ENCODE data around the gene SPATA9.

- TF ChIP-seq RAD21 (IDR thresholded peaks at IDR 0.05; ENCODE audit: low read length) (no peak), TAF1 (IDR thresholded peaks at IDR 0.05; ENCODE audit: borderline replicate concordance, low read depth, low read length) (no peak), FOXJ3 (CRISPR knock-in tag; IDR thresholded peaks at IDR 0.05) (no peak), CTCF (IDR thresholded peaks at IDR 0.05) (no peak), CHD2 (IDR thresholded peaks at IDR 0.05; ENCODE audit: low read length, partially characterized antibody) (no peak), GABPA (IDR thresholded peaks at IDR 0.05; ENCODE audit: low read depth) (no peak), RFX5 (IDR thresholded peaks at IDR 0.05; ENCODE audit: low read length) (no peak)
- TF ChIP-seq, protein P1, sequence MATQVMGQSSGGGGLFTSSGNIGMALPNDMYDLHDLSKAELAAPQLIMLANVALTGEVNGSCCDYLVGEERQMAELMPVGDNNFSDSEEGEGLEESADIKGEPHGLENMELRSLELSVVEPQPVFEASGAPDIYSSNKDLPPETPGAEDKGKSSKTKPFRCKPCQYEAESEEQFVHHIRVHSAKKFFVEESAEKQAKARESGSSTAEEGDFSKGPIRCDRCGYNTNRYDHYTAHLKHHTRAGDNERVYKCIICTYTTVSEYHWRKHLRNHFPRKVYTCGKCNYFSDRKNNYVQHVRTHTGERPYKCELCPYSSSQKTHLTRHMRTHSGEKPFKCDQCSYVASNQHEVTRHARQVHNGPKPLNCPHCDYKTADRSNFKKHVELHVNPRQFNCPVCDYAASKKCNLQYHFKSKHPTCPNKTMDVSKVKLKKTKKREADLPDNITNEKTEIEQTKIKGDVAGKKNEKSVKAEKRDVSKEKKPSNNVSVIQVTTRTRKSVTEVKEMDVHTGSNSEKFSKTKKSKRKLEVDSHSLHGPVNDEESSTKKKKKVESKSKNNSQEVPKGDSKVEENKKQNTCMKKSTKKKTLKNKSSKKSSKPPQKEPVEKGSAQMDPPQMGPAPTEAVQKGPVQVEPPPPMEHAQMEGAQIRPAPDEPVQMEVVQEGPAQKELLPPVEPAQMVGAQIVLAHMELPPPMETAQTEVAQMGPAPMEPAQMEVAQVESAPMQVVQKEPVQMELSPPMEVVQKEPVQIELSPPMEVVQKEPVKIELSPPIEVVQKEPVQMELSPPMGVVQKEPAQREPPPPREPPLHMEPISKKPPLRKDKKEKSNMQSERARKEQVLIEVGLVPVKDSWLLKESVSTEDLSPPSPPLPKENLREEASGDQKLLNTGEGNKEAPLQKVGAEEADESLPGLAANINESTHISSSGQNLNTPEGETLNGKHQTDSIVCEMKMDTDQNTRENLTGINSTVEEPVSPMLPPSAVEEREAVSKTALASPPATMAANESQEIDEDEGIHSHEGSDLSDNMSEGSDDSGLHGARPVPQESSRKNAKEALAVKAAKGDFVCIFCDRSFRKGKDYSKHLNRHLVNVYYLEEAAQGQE (IDR thresholded peaks at IDR 0.05; ENCODE audit: low read depth, low read length): no peak
- TF ChIP-seq, protein P2, sequence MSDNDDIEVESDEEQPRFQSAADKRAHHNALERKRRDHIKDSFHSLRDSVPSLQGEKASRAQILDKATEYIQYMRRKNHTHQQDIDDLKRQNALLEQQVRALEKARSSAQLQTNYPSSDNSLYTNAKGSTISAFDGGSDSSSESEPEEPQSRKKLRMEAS (IDR thresholded peaks at IDR 0.05; ENCODE audit: low read depth): no peak
Observed at GRCh38 chr5:95667678-95668077, 15.1 kb downstream of the SPATA9 start.
